GM19397 (cell line): Measurements from ENCODE around the gene EVA1C.
"Not testable (repeated sequence)": the region's sequence is repeated elsewhere in the genome, so short reads cannot be mapped to it uniquely, and the experiment has no call there.

Experiments used
- ATAC-seq: cut with Tn5 transposase; IDR thresholded peaks from one replicate; pipeline ENCODE4 v1.9.1; 2021; ENCODE audit warnings: mild to moderate bottlenecking, moderate library complexity; ENCODE audit not compliant: unreplicated experiment

Gene EVA1C

DNA sequence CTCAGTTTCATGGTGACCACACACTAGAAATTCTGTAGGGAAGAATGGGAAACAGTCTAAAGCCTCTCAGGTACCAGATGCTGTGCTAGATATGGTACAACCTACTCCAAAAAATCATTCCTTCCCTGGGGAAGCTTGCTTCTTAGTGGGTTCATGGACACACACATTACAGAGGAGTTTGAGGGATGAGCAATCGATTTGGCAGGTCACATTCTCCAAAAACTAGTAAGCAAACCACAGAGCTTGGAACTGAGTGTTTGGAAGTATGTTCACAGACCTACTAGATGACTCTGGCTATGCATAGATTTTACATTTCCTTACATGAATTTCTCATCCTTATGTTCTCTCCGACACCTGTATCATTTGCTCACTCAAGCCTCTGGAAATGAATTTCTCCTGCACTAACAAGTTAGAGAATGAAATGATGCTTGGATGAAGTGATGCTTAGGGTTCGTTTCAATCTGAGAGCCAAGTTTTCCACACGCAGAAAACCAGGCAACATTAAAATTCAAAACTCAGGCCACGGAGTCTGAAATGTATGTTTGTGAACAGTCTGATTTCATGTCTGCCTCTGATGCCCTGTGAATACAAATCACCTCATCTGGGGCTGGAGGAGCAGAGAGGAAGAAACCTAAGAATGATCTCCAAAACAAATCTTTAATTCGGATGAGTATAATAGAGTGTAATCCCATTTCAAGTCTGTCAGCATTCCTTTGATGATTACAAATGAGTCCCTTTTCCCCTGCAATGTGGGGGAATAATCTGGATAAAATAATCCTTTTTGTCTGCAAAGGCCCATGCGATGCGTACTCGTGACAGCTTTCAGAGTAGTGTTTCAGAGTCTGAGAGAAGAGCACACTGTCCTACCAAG is 11.0 kb downstream of the EVA1C start:
- no peak for ATAC-seq

DNA sequence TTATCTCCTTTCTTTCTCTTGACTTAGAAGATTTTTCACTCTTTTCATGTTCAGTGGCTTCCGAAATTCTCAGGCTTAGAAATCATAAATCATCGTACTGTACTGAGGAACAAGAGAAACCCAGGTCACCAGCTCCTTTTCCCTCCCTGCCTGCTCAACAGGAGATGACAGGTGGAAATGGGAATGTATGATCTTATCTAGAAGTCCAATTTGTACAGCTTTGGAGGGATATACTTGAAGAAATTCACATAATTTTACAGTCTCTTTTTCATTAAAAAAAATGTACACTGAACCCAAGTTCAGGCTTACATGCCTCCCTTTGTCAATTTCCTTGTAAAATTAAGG is 11.7 kb downstream of the EVA1C start:
- no peak for ATAC-seq

DNA sequence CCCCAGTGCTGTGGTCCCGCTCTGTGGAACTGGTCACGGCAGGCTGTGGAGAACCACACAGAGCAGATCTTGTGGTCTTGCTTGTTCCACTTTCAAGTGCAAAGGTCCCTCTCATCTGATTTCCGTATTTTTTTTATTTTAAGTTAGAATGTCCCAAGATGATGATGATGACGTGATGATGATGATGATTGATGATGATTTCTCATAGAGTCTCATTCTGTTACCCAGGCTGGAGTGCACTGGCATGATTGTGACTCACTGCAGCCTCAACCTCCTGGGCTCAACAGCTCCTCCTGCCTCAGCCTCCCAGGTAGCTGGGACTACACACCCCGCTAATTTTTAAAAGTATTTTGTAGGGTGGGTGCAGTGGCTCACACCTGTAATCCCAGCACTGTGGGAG is 12.2 kb downstream of the EVA1C start:
- ATAC-seq: no peak

DNA sequence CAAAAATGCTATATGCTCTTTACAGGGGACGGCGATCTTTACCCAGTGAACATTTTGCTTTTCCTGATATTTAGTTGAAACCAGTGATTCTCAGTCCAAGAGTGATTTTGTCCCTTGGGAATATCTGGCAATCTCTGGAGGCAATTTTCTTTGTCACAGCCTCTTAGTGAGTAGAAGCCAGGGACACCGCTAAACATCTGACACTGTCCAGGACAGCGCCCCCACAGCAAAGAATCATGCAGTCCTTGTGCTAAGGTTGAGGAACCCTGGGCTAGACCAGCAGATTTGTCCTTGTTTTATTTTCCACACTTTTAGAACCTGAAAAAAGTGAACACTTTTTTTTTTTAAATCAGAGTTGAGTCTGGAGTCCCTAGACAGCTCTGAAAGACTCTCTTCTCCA is 13.1 kb downstream of the EVA1C start:
- ATAC-seq: no peak

DNA sequence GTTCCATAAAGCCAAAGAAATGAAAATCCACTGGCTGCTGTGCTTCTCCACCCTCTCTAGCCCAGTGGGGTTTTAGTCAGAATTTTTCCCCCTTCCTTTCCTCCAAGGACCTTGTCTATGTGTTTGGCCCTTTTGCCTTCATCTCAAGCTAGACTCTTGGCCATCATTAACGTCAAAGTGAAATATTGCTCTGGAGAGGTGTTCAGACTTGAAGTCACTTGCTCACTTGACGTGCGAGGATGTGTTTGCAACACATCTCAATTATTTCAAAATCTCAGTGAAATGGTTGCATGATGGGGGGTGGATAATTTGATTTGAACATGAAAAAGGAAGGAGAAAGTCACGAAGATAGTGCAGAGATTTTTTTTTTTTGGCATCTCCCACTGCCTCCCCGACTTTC is 13.6 kb downstream of the EVA1C start:
- ATAC-seq: no peak

DNA sequence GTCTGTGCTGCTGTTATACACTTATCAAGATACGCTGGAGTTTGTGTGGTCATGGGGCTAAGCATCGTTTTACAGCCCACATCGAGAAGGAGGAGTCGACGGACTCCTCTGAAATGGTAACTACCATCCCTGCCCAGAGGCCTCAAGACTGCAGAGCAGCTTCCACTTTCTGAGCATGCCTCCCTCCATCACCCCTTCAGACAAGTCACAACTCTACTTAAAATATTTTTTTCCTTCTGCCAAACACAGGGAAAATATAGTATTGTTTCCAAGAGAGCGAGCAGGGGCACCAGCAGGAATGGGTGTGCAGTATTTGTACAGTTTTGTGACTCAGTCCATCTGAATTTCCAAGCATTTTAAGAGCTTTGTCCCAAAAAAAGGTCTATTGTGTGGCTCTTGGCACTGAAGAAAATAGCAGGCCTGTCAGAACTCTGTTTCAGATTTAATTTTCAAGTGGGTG is 14.1 kb downstream of the EVA1C start:
- no peak for ATAC-seq

DNA sequence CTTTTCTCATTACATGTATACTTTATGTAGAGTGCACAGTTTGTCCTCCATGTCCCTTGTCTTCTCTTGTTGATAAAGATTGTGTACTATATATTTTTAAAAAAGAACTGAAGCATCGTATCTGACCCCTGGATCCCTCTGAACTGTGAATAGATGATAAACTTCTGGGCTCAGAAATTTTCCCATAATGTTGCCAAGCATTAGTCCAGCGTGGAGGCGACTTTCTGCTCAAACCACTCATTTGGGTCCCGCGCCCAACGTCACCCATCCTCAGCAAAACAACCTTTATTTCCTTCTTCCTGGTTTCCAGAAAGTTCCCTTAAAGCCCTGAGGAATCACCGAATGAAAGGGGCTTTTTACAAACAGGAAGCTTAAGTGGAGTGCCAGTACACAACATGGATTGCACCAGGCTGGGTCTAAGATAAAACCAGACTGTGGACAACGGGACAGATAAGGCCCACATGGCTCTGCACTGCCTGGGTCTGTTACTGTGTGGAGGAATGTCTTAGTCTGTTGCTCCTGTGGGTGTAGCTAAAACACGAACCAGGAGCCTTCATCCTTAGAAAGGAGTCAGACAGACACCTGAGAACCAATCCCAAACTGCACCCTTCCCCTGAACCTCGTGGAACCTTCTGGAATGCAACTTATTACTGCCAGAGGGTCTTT is 15.6 kb downstream of the EVA1C start:
- ATAC-seq: no peak

DNA sequence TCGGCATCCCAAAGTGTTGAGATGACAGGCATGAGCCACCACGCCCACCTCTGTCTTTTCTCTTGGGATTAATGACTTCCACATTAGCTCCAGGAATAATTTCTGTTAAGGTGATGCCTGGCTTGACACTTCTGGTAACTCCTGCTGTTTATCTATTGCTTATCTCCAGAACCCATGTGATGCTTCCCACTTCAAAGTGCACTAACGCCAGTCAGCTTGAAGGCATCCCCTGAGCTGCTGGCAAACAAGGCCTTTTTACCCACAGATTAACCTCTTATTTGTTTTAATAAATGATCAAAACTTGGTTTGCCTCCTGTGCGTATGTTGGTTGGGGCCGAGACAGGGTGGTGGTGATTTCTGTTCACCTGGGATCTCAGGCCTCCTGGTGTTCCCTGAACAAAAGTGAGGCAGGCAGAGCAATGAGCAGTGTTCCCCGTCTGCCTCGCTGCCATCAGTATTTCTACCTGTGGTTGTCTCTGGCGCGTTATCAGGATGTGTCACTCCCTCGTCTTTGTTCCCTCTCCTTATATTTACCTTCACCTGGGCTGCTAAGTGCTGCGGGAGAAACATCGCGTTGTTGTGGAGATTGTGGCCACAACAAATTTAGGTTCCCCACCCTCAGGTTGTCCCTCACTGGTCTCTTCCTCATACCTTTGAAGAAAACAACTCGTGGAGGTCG is 20.6 kb downstream of the EVA1C start:
- not testable (repeated sequence) for ATAC-seq

DNA sequence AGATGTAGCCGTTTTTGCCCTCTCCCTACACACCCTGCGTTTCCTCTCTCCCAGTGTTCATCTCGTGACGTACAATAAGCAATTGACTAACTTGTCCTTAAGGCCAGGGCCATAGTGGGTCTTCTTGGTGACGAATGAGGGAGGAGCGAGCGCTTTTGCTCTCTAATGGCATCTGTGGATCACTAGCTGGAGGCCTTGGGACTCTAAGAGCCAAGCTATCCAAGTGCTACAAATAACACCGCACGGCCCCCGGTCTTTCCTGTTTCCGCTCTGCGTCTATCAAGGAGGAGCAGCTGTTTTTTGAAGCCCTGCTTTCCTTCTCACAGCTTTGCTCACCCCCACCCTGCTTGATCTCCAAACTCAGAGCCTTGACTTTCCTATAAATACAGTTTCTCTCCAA is 25.2 kb downstream of the EVA1C start:
- ATAC-seq: no peak

DNA sequence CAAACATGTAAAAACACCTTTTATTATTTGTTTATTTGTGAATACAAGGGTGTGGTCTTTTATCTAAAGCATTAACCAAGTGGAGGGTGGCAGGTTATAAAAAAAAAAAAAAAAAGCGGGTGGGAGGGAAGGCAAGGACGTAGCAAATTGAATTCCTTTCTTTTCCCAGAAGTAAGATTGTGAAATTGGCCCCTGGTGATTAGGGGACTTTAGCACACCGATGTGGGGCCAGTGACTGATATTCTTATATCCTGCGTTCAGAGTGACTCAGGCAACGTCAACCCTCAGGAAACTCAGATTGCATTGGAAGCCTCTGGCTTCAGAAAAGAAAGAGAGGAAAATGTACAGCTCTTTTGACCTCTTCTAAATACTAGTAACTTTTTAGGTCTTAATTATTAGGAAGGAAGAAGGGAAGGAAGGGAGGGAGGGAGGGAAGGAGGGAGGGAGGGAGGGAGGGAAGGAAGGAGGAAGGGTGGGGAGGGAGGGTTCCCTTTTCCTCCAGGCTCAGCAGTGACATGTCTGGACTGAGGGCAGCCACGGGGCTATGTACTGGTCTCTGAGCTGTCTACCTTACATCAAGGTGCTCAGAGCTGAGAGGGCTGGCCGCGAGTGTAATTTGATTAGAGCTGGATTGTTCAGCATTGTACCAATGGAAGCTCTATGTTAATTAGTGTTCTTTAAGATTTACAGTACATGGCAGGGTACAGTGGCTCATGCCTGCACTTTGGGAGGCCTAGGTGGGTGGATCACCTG is 30.2 kb downstream of the EVA1C start:
- no peak for ATAC-seq

DNA sequence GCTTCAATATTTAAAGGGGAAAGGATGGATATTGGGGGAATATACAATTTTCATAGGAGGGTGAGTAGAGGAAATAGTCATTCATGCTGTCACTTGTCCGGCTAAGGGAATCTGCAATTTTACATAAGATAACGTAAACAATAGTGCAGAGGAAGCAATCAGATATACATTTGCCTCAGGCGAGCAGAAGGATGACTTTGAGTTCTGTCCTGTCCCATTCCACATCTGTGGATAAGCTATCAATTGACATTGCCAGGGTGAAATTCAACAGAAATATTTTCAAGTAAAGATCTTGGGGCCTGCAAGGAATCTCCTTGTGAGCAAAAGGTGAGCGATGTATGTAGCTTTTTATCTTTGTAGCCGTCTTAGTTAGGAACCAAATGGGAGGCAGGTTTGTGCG is 32.6 kb downstream of the EVA1C start:
- ATAC-seq: no peak

DNA sequence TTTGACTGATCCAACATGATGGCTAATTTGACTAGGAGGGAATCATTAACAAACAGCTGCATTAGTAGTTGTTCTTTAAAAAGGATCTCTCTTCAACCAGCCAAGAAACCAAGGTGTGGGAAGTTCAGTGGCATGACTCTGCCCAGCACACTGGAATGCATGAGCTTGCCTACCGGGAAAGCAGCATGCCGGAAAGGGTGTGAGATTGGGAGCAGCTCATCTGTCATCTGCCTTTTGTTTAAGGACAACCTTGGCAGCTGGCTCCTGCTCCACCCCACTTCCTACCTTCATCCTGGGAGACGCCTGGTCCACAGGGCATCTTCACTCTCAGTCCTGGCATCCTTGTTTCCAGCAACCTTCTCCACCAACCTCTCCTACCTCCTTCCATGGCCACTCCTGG is 33.9 kb downstream of the EVA1C start:
- not testable (repeated sequence) for ATAC-seq

DNA sequence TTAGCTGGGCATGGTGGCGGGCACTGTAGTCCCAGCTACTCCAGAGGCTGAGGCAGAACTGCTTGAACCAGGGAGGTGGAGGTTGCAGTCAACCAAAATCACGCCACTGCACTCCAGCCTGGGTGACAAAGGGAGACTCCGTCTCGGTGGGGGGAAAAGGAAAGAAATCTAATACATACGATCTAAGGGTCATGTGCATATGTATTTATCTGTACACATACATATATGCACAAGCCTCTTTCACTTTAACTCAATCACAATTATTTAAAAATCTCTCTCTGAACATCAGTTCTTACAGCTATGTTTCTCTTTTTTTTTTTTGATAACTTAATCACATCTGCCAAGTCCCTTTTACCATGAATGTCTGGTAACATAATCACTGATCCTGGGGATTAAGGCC is 34.7 kb downstream of the EVA1C start:
- ATAC-seq: no peak

DNA sequence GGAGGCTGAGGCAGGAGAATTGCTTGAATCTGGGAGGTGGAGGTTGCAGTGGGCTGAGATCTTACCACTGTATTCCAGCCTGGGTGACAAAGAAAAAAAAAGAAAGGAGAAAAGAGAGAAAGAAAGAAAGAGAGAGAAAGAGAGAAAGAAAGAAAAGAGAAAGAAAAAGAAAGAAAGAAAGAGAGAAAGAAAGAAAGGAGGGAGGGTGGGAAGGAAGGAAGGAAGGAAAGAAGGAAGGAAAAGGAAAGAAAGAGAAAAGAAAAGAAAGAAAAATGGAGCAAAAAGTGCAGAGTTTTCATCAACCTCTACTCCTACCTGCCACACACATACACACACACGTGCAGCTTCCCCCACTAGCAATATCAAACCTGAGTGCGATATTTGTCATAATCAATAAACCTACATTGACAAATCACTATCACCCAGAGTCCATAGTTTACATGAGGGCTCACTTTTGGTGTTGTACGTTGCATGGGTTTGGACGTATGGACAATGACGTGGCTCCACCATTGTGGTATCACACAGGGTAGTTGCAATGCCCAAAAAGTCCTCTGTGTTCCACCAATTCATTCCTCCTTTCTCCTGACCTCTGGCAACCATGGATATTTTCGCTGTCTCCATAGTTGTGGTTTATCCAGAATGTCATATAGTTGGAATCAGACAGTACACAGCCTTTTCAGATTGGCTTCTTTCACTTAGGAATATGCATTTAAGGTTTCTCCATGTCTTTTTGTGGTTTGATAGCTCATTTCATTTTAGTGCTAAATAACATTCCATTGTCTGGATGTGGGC is 36.5 kb downstream of the EVA1C start:
- no peak for ATAC-seq

DNA sequence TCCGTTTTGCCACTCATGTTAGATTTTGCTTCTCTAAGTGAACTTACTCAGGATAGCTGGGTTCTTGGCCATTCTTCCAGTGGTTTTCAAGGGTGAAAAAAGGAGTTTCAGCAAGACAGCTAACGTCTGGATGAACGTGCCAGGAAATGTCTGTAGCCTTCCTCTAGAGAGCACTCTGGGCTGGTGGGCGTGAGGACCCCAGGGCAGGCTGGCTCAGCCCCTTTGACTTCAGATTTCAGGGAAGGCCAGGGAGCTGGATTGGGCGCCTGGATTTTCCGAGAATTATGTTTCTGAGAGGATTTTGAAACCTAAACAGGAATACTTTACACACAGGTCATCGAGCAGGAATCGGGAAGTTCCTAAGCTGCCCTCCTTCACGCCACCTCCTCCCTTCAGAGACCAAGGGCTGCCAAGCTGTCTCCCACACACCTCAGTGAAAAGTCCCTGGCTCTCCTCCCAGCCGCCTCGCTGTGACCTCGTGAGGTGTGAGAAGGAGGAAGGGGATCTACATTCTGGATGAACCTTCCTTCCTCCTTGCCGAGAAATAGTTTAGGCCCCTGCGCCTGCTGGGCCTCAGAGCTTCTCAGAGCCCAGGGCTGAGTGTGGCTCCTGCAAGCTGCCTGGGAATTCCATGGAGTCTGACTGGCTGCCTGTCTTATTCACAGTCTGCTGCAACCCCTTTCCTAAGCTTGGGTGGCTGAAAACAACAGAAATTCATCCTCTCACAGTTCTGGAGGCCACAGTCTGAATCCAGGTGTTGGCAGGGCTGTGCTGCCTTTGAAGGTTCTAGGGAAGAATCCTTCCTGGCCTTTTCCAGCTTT is 38.6 kb downstream of the EVA1C start:
- not testable (repeated sequence) for ATAC-seq

DNA sequence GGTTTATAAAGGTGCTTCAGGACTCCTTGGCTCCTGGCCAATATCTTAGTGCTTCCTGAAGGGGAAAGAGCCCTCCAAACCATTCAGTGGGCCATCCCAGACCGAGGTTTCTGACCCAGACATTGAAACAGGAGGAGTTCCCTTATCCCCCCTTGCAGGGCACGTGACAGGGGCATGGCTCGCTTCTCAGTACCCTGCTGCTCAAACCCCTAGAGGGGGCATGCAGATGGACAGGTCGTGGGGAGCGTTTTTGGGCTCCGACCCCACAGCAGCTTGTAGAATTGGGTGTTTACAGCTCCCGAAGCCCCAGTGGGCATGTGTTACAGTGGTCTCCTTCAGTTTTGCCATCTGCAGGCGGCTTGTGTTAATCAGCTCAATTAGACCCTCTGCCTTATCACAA is 39.7 kb downstream of the EVA1C start:
- not testable (repeated sequence) for ATAC-seq

DNA sequence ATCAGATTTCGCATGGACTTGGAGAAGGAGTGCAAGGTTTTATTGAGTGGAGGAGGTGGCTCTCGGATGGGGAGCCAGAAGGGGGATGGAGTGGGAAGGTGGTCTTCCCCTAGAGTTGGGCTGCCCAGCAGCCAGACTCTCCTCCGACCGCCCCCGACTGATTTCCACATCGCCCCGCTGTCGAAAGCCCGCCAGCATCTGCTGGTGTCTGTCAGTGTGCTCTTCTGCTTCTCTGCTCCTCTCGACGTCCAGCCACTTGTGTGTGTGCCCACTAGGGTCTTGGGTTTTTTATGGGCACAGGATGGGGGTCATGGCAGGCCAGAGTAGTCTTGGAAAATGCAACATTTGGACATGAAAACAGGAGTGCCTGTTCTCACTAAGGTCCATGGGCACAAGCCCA is 40.1 kb downstream of the EVA1C start:
- no peak for ATAC-seq

DNA sequence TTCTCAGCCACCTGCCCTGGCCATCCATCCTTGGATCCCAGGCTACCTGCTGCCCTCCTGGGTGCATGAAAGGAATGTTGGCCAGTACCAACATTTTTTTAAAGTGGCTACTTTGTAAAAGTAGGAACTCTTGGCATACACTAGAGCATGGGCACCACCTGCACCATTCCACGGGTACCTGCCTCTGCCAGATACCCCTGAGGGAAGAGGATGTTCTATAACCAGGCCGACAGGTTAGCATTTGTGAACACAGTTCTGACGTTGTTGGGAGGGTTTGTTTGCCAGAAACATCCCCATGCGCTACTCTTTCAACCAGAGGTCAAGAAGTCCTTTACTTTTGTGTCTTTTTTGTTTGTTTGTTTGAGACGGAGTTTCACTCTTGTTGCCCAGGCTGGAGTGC is 43.0 kb downstream of the EVA1C start:
- ATAC-seq: no peak

DNA sequence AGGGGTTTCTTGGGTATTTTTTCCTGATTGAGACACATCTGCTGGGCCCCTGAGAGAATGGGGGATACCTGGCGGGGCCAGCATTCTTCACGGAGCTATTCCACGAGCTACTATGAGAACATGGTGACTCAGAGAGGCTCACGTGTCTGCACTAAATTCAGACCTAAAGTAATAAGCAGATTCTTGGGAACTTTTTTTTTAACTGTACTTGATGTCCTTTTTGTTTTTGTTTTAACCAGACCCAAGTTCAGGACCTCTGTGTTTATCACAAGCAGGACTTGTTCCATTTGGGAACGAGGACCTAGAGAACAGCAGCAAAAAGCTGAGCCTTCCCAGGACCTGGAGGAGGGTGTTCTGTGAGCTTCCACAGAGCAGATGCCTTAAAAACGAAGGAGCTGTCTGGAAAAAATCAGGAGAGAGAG is 44.0 kb downstream of the EVA1C start:
- ATAC-seq: no peak
